Measurements from ENCODE around the gene SOX15.
A peak's percentile ranks its signal among the peaks of the same experiment; 100 is the strongest.

Gene SOX15

GRCh38 chr17:7560172-7561027 is 29.5 kb downstream of the SOX15 start:
- peak overlapping the region; percentile 93 for H3K27ac ChIP-seq
- TF ChIP-seq ZFX (IDR thresholded peaks at IDR 0.05; ENCODE audit: borderline replicate concordance), result no peak
- TF ChIP-seq, protein P1, sequence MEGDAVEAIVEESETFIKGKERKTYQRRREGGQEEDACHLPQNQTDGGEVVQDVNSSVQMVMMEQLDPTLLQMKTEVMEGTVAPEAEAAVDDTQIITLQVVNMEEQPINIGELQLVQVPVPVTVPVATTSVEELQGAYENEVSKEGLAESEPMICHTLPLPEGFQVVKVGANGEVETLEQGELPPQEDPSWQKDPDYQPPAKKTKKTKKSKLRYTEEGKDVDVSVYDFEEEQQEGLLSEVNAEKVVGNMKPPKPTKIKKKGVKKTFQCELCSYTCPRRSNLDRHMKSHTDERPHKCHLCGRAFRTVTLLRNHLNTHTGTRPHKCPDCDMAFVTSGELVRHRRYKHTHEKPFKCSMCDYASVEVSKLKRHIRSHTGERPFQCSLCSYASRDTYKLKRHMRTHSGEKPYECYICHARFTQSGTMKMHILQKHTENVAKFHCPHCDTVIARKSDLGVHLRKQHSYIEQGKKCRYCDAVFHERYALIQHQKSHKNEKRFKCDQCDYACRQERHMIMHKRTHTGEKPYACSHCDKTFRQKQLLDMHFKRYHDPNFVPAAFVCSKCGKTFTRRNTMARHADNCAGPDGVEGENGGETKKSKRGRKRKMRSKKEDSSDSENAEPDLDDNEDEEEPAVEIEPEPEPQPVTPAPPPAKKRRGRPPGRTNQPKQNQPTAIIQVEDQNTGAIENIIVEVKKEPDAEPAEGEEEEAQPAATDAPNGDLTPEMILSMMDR (IDR thresholded peaks at IDR 0.05), result peak; percentile 67

GRCh38 chr17:7559320-7560171 is 30.3 kb downstream of the SOX15 start:
- TF ChIP-seq, protein P1 (IDR thresholded peaks at IDR 0.05), result no peak
- TF ChIP-seq ZFX (IDR thresholded peaks at IDR 0.05; ENCODE audit: borderline replicate concordance), result no peak
- H3K27ac ChIP-seq, result peak overlapping the region; percentile 93

DNA sequence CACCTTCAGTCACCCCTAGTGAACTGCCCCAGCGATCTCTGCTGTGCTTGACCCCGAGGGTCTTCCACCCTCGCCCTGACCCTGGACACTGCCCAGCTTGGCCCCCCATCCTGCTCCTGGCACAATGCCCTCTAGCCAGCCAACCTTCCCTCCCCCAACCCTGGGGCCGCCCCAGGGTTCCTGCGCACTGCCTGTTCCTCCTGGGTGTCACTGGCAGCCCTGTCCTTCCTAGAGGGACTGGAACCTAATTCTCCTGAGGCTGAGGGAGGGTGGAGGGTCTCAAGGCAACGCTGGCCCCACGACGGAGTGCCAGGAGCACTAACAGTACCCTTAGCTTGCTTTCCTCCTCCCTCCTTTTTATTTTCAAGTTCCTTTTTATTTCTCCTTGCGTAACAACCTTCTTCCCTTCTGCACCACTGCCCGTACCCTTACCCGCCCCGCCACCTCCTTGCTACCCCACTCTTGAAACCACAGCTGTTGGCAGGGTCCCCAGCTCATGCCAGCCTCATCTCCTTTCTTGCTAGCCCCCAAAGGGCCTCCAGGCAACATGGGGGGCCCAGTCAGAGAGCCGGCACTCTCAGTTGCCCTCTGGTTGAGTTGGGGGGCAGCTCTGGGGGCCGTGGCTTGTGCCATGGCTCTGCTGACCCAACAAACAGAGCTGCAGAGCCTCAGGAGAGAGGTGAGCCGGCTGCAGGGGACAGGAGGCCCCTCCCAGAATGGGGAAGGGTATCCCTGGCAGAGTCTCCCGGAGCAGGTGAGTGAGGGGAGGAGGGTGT is 31.2 kb downstream of the SOX15 start, which contains the start of gene TNFSF13:
Gene TNFSF13, plus strand, starts transcription at position 207 of the 776 bp plus-strand sequence. Its CDS starts 290 bp downstream, at position 497.
- peak within 1 kb of the TSS; percentile 93 for H3K27ac ChIP-seq
- TF ChIP-seq ZFX (IDR thresholded peaks at IDR 0.05; ENCODE audit: borderline replicate concordance), result no peak
- TF ChIP-seq, protein P1 (IDR thresholded peaks at IDR 0.05), result no peak

GRCh38 chr17:7557775-7558543 is 31.9 kb downstream of the SOX15 start:
- H3K27ac ChIP-seq, result peak overlapping the region; percentile 93
- TF ChIP-seq, protein P1 (IDR thresholded peaks at IDR 0.05), result peak; percentile 14
- TF ChIP-seq ZFX (IDR thresholded peaks at IDR 0.05; ENCODE audit: borderline replicate concordance), result no peak

DNA sequence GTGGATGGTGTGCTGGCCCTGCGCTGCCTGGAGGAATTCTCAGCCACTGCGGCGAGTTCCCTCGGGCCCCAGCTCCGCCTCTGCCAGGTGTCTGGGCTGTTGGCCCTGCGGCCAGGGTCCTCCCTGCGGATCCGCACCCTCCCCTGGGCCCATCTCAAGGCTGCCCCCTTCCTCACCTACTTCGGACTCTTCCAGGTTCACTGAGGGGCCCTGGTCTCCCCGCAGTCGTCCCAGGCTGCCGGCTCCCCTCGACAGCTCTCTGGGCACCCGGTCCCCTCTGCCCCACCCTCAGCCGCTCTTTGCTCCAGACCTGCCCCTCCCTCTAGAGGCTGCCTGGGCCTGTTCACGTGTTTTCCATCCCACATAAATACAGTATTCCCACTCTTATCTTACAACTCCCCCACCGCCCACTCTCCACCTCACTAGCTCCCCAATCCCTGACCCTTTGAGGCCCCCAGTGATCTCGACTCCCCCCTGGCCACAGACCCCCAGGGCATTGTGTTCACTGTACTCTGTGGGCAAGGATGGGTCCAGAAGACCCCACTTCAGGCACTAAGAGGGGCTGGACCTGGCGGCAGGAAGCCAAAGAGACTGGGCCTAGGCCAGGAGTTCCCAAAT is 32.6 kb downstream of the SOX15 start:
- TF ChIP-seq, protein P1 (IDR thresholded peaks at IDR 0.05), result no peak
- no peak for TF ChIP-seq ZFX (IDR thresholded peaks at IDR 0.05; ENCODE audit: borderline replicate concordance)
- H3K27ac ChIP-seq, result peak overlapping the region; percentile 93

- no peak overlapping the region for H3K27ac ChIP-seq
- TF ChIP-seq ZFX (IDR thresholded peaks at IDR 0.05; ENCODE audit: borderline replicate concordance), result no peak
- TF ChIP-seq, protein P1 (IDR thresholded peaks at IDR 0.05), result no peak
Observed at GRCh38 chr17:7556627-7557026, 33.3 kb downstream of the SOX15 start.

Data from 22Rv1 (cell line).